Lung (tissue), 12 donors: ENCODE results near the gene BRD2. TPM values are rescaled to one million over a fixed set of nuclear protein-coding genes. Genes with fewer than 3 reads are reported as not detected.

Experiments used
- ATAC-seq: fragments of 200-7000 bp; cut with Tn5 transposase; one replicate; pipeline ENCODE4 v1.9.1; 2020; ENCODE audit warnings: moderate number of reproducible peaks; ENCODE audit not compliant: insufficient read depth, low FRiP score
- DNase-seq, 3 donors: peaks; one replicate each; pipeline ENCODE4 v3.0.0-alpha.2; 2013 to 2017
- H3K27ac ChIP-seq, 2 donors: one replicate each; pipeline ENCODE4 v1.5.1; 2013; ENCODE audit warnings: mild to moderate bottlenecking in 2 of 2, moderate library complexity in 2 of 2, control low read depth in 1 of 2, inconsistent platforms in 1 of 2, low read depth in 1 of 2, low read length in 1 of 2
- H3K27me3 ChIP-seq, 3 donors: one replicate each; pipeline ENCODE4 v1.5.1; 2013; ENCODE audit warnings: low read length in 2 of 3; ENCODE audit not compliant: control insufficient read depth in 3 of 3, insufficient read depth in 3 of 3
- H3K36me3 ChIP-seq, 4 donors: one replicate each; pipeline ENCODE4 v1.5.1; 2013; ENCODE audit warnings: low read length in 4 of 4, mild to moderate bottlenecking in 1 of 4, moderate library complexity in 1 of 4; ENCODE audit not compliant: control insufficient read depth in 4 of 4, insufficient read depth in 4 of 4
- H3K4me1 ChIP-seq, 5 donors: one replicate each; pipeline ENCODE4 v1.5.1; 2013; ENCODE audit warnings: low read length in 5 of 5, mild to moderate bottlenecking in 2 of 5, moderate library complexity in 1 of 5; ENCODE audit not compliant: control insufficient read depth in 5 of 5, insufficient read depth in 5 of 5
- H3K4me3 ChIP-seq: one replicate; pipeline ENCODE4 v1.5.1; 2013; ENCODE audit warnings: mild to moderate bottlenecking, control low read depth, moderate library complexity
- H3K9ac ChIP-seq, 2 donors: one replicate each; pipeline ENCODE4 v1.5.1; 2013; ENCODE audit warnings: low read length in 2 of 2, control low read depth in 1 of 2; ENCODE audit not compliant: insufficient read depth in 1 of 2
- H3K9me3 ChIP-seq, 4 donors: one replicate each; pipeline ENCODE4 v1.5.1; 2013; ENCODE audit warnings: low read length in 3 of 4, mild to moderate bottlenecking in 1 of 4, moderate library complexity in 1 of 4; ENCODE audit not compliant: control insufficient read depth in 4 of 4, insufficient read depth in 3 of 4
- CTCF ChIP-seq: IDR thresholded peaks from 2 replicates; pipeline ENCODE4 v1.5.1; 2012; ENCODE audit warnings: mild to moderate bottlenecking; ENCODE audit errors: control extremely low read depth, extremely low read depth
- WGBS, 2 donors: extraction: QIAGEN DNeasy Blood & Tissue Kit; methylation state at CpG; one replicate each; pipeline ENCODE4 v1.1.7; 2013; 5-methylcytosine and 5-hydroxymethylcytosine counted together
- polyA plus RNA-seq, 2 donors: library from polyadenylated mRNA; stranded (reverse); fragments of 200-250 nt; gene quantifications; one replicate each; pipeline ENCODE4 v1.2.1, GENCODE V29; 2013
- total RNA-seq, 2 donors: library from RNA; depleted of rRNA in 1 of 2; stranded (reverse); fragments of >200 nt in 1 of 2; gene quantifications; one replicate each; pipeline ENCODE4 v1.2.1, GENCODE V29; 2014 to 2021
- donor health status: control.
- donor health status: control.
- donor health status: Bipolar disorder and iron deficiency.
- donor health status: healthy.
- donor health status: DM: yes; HTN: yes; CAD: no.

The BRD2 gene
- total and polyA plus RNA-seq, 4 donors = 114 to 178 (median 148) TPM

- TF ChIP-seq CTCF = no peak
- DNase-seq (peak in 1 of 3 donors; percentile 22), ATAC-seq (no peak)
- Histone ChIP-seq H3K4me1 (peaks cover 0 to 6% (median 0%) of the 10 kb centered on the region in 5 donors), H3K9me3 (no peaks in the 10 kb centered on the region), H3K27me3 (no peaks in the 10 kb centered on the region), H3K9ac (no peak overlapping the region), H3K27ac (no peak overlapping the region), H3K4me3 (no peak overlapping the region), H3K36me3 (peaks cover 25 to 35% (median 33%) of the 10 kb centered on the region in 4 donors)
- 59 to 76% methylated on average over 6 of the region's 6 CpGs for WGBS, 2 donors
These were observed 14.5 kb downstream of the BRD2 start for GRCh38 chr6:32982702-32983492.

- Histone ChIP-seq H3K9ac (no peak overlapping the region), H3K4me3 (no peak overlapping the region), H3K27ac (no peak overlapping the region), H3K4me1 (peaks cover 0 to 6% (median 0%) of the 10 kb centered on the region in 5 donors), H3K36me3 (peaks cover 20 to 31% (median 28%) of the 10 kb centered on the region in 4 donors), H3K27me3 (no peaks in the 10 kb centered on the region), H3K9me3 (no peaks in the 10 kb centered on the region)
- no peak for TF ChIP-seq CTCF
- ATAC-seq (no peak), DNase-seq (no peak)
- WGBS, 2 donors = 77 to 91% methylated on average over 1 of the region's 1 CpG
These were observed 15.1 kb downstream of the BRD2 start for GRCh38 chr6:32983493-32983848.

- Histone ChIP-seq H3K4me1 (peaks cover 0 to 6% (median 0%) of the 10 kb centered on the region in 5 donors), H3K27ac (peak overlapping the region in 1 of 2 donors; percentile 13), H3K9ac (no peak overlapping the region), H3K36me3 (peaks cover 16 to 28% (median 24%) of the 10 kb centered on the region in 4 donors), H3K27me3 (no peaks in the 10 kb centered on the region), H3K4me3 (no peak overlapping the region), H3K9me3 (no peaks in the 10 kb centered on the region)
- ATAC-seq = no peak
- WGBS, 2 donors = 41 to 50% methylated on average over 3 of the region's 3 CpGs
- TF ChIP-seq CTCF = no peak
- no peak for DNase-seq
These were observed 15.7 kb downstream of the BRD2 start for GRCh38 chr6:32983964-32984621.
